Nephron progenitor cell (in vitro differentiated cells): ENCODE measurements around the gene ATN1.
A peak's percentile ranks its signal among the peaks of the same experiment; 100 is the strongest.

Experiments used
- DNase-seq: peaks from one replicate; pipeline ENCODE4 v3.0.0; 2021
- H3K27ac Mint-ChIP-seq: 2 replicates; pipeline ENCODE4 v1.8.0; 2021; ENCODE audit warnings: mild to moderate bottlenecking, moderate library complexity, mixed read lengths
- H3K27me3 Mint-ChIP-seq: 2 replicates; pipeline ENCODE4 v1.8.0; 2021; ENCODE audit warnings: mild to moderate bottlenecking, low read depth, mixed read lengths; ENCODE audit not compliant: poor library complexity
- H3K36me3 Mint-ChIP-seq: 2 replicates; pipeline ENCODE4 v1.8.0; 2021; ENCODE audit warnings: low read depth, mixed read lengths
- H3K4me1 Mint-ChIP-seq: 2 replicates; pipeline ENCODE4 v1.8.0; 2021; ENCODE audit warnings: mixed read lengths
- H3K4me3 Mint-ChIP-seq: 2 replicates; pipeline ENCODE4 v1.8.0; 2021; ENCODE audit warnings: mild to moderate bottlenecking, moderate library complexity, mixed read lengths
- H3K9me3 Mint-ChIP-seq: 2 replicates; pipeline ENCODE4 v1.8.0; 2021; ENCODE audit warnings: mild to moderate bottlenecking, moderate library complexity, mixed read lengths
- CTCF ChIP-seq: fragments of 200-600 bp; sonication (generic); IDR thresholded peaks from 2 replicates; pipeline ENCODE4 v1.5.0; 2021; ENCODE audit warnings: antibody characterized with exemption

The ATN1 gene

DNA sequence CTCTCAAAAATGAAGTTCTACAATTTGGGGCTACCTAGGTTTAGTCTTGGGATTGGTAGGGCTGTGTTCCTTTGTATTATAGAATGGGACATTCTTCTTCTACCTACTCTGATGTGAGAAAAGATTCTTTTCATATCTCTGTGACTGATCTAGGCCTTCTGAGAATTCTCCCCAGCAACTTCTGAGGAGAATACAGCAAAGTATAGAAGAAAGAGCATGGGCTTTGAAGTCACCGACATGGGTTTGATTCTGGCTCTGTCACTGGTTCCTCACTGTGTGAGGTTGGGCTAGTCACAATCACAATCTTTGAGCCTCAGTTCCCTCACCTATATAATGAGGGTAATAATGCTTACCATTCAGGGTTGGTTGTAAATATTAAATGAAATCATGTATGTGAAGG, 5.0 kb downstream of the ATN1 start:
- DNase-seq: no peak
- Mint-ChIP-seq H3K4me3 (no peak overlapping the region), H3K4me1 (peaks cover 54% of the 10 kb centered on the region), H3K9me3 (no peaks in the 10 kb centered on the region), H3K27ac (peak overlapping the region; percentile 80), H3K27me3 (peaks cover 4% of the 10 kb centered on the region), H3K36me3 (peaks cover 50% of the 10 kb centered on the region)
- no peak for TF ChIP-seq CTCF

DNA sequence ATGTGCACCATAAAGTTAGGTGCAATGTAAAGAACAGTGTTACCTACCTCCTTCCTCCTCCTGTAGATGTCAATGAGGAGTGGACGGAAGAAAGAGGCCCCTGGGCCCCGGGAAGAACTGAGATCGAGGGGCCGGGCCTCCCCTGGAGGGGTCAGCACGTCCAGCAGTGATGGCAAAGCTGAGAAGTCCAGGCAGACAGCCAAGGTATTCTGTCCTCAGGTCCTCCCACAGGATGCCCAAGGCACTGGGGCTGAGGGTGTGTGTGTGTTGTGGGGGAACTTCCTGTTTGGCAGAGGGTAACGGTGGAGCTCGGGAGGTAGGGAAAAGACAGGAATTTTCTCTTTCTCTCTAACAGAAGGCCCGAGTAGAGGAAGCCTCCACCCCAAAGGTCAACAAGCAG, 6.4 kb downstream of the ATN1 start:
- no peak for TF ChIP-seq CTCF

DNA sequence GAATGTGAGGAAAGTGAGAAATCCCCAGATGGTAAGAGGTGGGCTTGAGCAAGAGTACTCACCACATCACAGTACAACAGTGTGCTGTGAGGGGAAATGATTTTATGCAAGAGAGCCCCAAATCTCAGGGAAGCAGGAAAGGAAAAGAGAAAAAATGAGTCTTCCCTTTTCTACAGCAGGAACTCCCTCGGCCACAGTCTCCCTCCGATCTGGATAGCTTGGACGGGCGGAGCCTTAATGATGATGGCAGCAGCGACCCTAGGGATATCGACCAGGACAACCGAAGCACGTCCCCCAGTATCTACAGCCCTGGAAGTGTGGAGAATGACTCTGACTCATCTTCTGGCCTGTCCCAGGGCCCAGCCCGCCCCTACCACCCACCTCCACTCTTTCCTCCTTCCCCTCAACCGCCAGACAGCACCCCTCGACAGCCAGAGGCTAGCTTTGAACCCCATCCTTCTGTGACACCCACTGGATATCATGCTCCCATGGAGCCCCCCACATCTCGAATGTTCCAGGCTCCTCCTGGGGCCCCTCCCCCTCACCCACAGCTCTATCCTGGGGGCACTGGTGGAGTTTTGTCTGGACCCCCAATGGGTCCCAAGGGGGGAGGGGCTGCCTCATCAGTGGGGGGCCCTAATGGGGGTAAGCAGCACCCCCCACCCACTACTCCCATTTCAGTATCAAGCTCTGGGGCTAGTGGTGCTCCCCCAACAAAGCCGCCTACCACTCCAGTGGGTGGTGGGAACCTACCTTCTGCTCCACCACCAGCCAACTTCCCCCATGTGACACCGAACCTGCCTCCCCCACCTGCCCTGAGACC, 7.8 kb downstream of the ATN1 start:
- H3K9me3 Mint-ChIP-seq: no peaks in the 10 kb centered on the region
- H3K4me3 Mint-ChIP-seq: no peak overlapping the region
- TF ChIP-seq CTCF: no peak
- DNase-seq: no peak
- peaks cover 57% of the 10 kb centered on the region for H3K4me1 Mint-ChIP-seq
- peaks cover 62% of the 10 kb centered on the region for H3K36me3 Mint-ChIP-seq
- H3K27me3 Mint-ChIP-seq: peaks cover 6% of the 10 kb centered on the region
- peak overlapping the region; percentile 96 for H3K27ac Mint-ChIP-seq

More for the DNA sequence above, 6.4 kb downstream of the ATN1 start:
- no peak overlapping the region for H3K4me3 Mint-ChIP-seq
- peaks cover 57% of the 10 kb centered on the region for H3K4me1 Mint-ChIP-seq
- H3K27ac Mint-ChIP-seq: peak overlapping the region; percentile 90
- peaks cover 4% of the 10 kb centered on the region for H3K27me3 Mint-ChIP-seq
- H3K9me3 Mint-ChIP-seq: no peaks in the 10 kb centered on the region
- H3K36me3 Mint-ChIP-seq: peaks cover 53% of the 10 kb centered on the region
- no peak for DNase-seq

DNA sequence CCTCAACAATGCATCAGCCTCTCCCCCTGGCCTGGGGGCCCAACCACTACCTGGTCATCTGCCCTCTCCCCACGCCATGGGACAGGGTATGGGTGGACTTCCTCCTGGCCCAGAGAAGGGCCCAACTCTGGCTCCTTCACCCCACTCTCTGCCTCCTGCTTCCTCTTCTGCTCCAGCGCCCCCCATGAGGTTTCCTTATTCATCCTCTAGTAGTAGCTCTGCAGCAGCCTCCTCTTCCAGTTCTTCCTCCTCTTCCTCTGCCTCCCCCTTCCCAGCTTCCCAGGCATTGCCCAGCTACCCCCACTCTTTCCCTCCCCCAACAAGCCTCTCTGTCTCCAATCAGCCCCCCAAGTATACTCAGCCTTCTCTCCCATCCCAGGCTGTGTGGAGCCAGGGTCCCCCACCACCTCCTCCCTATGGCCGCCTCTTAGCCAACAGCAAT, 8.5 kb downstream of the ATN1 start:
- peaks cover 57% of the 10 kb centered on the region for H3K4me1 Mint-ChIP-seq
- peaks cover 6% of the 10 kb centered on the region for H3K27me3 Mint-ChIP-seq
- peak overlapping the region; percentile 96 for H3K27ac Mint-ChIP-seq
- no peak for TF ChIP-seq CTCF
- DNase-seq: no peak
- peak overlapping the region; percentile 57 for H3K4me3 Mint-ChIP-seq
- no peaks in the 10 kb centered on the region for H3K9me3 Mint-ChIP-seq
- H3K36me3 Mint-ChIP-seq: peaks cover 64% of the 10 kb centered on the region

DNA sequence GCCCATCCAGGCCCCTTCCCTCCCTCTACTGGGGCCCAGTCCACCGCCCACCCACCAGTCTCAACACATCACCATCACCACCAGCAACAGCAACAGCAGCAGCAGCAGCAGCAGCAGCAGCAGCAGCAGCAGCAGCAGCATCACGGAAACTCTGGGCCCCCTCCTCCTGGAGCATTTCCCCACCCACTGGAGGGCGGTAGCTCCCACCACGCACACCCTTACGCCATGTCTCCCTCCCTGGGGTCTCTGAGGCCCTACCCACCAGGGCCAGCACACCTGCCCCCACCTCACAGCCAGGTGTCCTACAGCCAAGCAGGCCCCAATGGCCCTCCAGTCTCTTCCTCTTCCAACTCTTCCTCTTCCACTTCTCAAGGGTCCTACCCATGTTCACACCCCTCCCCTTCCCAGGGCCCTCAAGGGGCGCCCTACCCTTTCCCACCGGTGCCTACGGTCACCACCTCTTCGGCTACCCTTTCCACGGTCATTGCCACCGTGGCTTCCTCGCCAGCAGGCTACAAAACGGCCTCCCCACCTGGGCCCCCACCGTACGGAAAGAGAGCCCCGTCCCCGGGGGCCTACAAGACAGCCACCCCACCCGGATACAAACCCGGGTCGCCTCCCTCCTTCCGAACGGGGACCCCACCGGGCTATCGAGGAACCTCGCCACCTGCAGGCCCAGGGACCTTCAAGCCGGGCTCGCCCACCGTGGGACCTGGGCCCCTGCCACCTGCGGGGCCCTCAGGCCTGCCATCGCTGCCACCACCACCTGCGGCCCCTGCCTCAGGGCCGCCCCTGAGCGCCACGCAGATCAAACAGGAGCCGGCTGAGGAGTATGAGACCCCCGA, 9.1 kb downstream of the ATN1 start:
- peaks cover 67% of the 10 kb centered on the region for H3K36me3 Mint-ChIP-seq
- no peak for TF ChIP-seq CTCF
- H3K9me3 Mint-ChIP-seq: no peaks in the 10 kb centered on the region
- H3K27me3 Mint-ChIP-seq: peaks cover 6% of the 10 kb centered on the region
- H3K4me1 Mint-ChIP-seq: peaks cover 58% of the 10 kb centered on the region
- DNase-seq: no peak
- peak overlapping the region; percentile 96 for H3K27ac Mint-ChIP-seq
- peak overlapping the region; percentile 57 for H3K4me3 Mint-ChIP-seq
